Activated CD4-positive, CD25-positive, alpha-beta regulatory T cell treated with anti-CD3 and anti-CD28 coated beads, Interleukin-2, amount 50 U/mL, for 72 hours (primary cell): ENCODE results near the gene MPO.

Experiments used
- DNase-seq: peaks from one replicate; pipeline ENCODE4 v3.0.0; 2021

Gene MPO

DNA sequence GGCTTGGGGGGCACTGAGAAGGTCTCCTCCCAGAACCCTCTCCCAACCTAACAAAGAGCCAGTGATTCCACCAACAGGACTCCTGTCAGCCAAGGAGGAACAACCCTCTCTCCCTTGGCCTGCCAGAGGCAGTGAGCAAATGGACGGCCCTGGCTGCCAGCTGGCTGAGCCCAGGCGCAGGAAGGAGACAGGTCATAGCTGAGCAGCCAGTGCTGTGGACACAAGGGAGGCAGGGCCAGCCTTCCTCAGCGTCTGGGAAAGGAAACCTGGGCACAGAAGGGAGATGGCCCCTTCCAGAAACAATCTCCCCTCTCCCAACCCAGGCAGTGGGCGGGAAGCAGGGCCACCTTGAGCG, 2.1 kb downstream of the MPO start:
- DNase-seq: no peak

DNA sequence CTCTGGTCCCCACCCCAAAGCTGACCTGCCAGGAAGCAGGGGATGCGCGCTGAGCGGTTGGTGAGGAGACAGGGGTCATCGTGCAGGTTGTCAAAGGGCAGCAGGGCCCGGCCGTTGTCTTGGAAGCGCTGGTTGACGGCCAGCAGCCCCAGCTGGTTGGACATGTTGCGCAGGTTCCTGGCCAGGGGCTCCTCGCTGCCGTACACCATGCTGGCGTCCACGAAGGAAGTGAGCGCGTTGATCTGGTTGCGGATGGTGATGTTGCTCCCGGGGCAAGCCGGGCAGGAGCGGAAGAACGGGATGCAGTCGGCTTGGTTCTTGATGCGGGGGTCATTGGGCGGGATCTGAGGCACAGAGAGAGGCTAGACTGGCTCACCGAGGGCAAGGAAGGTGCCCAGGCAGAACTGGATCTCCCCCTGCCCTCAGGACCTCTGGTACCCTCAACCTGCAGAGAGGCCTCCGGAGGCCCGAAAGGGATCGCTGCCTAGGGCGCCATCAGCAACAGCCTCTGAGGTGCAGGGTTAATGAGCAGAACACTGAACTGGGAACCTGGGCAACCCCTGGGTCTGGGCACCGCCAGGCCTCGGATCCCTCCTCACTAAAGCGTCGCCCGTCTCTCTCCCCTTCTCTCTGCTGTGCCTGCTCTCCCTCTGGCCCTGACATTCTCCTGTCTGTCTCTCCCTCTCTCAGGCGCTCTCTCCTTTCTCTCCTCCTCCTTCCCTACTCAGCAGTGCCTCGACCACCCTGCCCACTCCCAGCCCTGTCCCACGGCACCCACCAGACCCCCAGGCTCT, 2.7 kb downstream of the MPO start:
- no peak for DNase-seq

DNA sequence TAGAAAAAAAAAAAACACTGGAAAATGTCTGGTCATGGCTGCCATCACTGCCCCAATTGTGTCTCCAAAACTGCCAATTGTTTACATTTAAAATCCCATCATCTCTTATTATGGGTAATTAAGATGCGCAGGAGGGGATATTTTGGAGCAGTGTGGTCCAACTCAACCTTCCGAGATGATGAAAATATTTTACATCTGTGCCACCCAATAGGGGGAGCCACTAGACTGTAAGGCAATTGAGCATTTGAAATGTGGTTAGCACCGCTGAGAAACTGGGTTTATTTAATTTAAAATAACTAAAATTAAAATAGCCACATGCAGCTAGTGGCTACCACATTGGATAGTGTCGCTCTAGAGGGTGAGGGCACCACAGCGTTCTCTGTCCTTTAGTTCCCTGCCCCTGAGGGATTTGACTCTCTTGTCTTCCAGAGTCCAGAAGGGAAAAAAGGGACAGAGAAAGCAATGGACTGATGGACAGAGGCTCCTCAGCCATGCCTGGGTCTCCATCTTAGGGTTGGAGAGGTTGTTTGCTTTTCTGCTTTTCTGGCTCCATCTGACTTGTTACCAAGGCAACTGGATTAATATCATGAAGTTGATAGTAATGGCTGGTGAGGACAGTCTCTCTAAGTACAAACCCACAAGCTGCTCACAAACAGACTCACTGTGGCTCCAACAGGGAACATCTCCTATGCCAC, 3.5 kb downstream of the MPO start:
- no peak for DNase-seq

DNA sequence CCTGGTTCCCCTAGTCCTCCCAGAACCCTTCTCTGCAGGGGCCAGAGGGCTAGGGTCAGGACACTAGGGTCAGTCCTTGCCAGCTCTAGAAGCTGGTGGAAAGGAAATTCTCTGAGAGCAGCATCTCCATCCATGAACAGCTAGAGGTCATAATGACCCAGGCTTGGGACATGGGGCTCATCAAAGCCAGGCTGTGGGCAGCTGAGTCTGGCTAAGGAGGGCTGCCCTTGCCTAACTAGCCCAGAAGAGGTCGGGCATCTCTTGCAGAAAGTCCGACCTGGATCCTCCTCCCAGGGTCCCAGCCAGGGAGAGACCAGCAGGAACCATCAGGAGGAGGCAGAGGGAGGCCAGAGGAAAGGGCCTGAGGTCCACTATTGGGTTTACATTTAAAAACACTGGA, 4.3 kb downstream of the MPO start:
- DNase-seq: no peak

DNA sequence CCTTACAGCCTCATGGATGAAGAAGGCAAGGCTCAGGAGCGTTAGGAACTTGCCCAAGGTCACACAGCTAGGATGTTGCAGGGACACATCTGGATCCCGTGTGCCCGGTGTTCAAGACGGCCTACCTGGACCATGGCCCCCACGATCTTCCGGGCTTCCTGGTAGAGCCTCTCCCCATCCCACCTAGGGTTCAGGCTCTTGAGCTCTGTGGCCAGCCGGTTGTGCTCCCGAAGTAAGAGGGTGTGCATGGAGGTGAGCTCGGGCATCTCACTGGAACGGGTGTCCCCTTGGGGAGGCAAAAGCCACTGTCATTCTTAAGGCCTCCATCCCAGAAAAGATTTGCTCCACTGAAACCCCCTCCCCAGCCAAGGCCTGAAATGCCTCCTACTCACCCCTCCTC, 5.3 kb downstream of the MPO start:
- DNase-seq: no peak

DNA sequence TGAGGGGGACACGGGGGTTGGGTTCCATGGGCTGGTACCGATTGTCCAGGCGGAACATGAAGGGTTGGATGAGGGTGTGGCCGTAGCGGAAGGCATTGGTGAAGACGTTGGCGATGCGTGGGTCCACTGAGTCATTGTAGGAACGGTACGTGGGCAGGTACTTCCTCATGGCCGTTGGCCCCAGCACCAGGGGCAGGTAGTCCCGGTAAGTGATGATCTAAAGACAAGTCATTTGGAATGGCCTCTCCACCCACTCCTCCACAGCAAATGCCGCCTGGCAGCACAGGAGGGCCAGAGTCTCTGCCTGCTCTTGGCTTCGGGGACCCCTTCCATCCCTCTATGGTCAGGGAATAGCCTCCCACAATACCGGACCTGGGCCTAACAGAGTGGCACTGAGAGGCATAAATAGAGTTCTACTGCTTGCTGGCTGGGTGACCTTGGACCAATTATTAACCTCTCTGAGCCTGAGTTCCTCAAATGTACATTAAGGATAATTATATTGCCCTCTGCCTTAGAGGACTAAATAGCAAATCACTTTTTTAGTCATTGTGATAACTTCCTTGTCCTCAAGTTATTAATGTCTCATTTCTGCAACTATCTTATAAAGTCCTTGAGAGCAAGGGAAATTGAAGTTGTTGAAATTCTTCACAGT, 7.2 kb downstream of the MPO start:
- DNase-seq: no peak

DNA sequence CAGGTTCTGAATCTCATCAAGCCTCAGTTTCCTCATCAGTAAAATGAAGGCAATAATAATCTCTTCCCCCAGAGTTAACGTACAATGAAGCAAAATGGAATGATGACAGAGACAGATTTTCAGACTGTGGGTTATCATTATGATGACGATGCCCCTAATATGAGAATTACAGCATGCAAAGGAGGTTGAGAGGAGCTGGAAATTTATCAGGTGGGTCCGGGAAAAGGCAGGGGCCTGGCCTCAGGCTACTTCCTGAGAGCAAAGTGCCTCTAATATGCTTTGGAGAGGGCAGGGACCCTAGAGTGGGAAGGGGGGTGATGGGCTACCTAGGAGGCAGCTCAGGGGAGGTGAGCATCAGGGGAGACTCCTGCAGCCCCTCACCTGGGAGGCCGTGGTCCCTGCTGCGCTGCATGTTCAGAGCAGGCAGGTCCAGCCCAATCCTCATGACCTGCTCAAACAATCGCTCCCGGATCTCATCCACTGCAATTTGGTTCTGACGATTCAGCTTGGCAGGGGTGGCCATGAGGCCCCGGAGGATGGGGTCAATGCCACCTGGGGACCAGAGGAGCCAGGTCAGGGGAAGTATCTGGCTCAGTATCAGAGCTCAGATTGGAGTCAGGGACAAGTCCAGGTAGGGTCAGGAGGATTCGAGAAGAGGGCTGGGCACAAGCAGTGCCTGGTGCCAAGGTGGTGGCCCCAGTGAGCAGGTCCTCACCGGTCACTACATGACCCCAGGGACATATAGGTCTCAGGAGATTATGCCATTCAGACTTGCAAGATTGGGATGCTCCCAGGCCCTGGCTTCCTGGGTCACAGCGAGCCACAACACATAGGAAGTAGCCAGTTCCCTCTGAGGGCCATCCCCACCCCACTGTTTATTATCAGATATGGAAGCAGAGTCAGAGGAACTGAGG, 8.1 kb downstream of the MPO start:
- no peak for DNase-seq

DNA sequence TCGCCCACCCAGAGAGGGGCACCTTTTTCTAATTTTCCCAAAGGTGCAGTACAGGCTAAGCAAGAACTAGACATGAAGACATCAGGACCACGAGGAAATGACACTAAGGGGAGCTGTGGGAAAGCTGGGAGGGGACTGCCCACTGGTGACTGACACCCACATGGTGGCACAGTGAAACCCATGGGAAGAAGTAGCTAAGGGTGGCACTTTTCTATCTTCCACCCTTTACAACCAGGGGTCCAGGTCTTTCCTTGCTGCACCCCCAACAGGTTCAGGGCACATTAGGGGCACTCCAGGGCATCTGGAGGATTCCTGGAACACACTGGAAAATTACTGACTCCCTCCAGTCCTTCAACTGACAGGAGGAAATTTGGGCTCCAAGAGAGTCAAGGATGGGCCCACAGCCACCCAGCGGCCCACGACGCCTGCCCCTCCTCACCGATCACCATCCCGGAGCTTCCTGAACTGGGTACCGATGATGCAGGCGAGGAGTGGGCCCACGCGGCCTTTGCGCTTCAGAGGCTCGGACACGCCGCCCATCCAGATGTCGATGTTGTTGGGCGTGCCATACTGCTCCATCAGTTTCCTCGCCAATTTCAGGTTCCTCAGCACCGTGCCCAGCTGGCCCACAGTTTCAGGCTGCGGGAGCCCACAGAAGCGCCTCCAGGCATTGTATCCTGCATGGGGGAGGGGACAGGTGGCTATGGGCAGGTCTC, 9.4 kb downstream of the MPO start:
- DNase-seq: no peak

DNA sequence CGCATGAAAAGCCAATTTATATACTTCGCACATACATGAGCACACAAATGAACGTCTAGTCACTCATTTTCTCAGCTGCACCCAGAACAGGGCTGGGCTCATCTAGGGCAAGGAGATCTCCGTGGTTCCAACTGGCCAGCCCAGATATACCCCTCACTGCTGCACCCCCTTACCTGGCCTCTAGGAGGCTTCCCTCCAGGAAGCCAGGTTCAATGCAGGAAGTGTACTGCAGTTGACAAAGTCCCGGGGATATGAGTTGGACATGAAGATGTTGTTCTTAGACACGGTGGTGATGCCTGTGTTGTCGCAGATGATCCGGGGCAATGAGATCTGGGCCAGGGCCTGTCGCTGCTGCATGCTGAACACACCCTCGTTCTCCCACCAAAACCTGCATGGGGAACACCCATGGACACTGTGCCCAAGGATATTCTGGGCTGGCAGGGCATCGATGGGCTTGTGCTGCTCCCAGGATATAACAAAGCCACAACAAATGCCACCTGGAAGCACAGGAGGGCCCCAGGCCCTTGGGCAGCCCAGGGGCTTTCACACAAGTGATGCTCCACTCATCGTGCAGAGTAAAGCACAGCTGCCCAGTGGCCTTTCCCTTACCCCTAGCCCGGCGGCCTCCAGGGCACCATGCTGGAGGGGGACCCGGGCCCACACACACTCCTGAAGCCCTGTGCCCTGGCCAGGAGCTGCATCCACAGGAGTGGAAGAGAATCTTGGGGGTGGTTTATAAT, 10.1 kb downstream of the MPO start:
- DNase-seq: no peak

DNA sequence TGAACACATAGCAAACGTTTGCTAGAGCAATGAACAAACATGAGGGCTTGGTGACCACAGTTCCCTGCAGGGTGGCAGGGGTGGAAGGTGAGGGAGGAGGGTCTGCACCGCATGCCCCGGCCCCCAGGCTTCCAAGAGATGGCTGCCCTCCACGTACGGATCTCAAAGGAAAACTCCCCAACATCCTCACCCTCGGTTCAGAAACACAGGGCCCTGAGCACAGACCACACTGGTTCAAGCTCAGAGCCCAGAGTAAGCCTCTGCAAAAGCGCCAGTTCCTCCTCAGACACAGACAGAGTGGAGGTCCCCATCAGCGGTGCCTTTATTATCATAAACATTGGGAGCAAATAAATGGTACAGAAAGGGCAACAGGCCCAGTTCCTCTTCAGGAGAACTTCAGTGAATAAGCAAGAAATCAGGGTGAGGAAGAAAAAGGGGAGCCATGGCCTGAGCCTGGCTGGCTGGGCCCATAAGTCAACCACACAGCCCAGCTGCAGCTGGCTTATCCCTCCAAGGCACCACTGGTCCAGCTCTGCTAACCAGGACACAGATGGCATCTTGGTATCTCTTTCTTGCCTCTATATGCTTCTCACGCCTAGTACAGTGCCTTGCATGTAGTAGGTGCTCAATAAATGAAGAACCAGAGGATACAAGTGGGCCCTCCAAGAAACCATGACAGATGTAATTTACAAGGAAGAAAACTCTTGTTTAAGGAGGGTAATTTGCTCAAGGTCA, 11.0 kb downstream of the MPO start:
- DNase-seq: no peak

DNA sequence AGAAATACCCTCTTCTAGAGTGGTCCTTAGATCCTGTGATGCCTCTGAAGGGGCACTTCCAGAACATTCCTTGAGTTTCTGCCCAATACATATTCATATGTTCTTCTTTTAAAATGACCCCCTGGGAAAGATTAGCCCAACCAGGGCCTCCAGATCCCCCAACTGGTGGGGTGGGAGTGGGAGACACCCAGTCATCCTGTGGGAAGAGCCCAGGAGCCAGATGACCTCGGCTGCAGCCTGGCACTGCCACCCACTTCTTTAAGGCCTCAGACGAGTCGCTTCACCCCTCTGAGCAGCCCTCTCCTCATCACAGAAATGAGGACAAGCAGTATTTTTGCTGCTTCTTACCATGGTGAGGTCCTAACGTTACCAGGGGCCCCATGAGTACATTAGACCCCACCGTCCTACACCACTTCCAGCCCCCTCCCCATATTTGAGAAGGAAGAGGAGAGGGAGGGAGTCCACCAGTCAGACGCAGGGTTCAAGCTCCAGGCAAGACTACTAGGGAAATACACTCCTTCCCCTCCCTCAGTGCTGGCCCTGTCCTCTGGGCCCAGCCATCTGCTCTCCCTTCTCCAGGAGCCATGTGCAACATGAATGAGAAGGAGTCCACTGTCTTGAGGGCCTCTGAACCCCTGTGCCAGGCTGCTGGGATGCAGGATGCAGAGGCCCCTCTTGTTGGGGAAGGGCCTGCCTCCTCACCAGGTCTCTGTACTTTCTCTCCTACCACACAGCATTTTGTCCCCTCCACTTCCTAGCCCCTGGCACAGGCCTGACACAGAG, 11.8 kb downstream of the MPO start:
- DNase-seq: no peak

DNA sequence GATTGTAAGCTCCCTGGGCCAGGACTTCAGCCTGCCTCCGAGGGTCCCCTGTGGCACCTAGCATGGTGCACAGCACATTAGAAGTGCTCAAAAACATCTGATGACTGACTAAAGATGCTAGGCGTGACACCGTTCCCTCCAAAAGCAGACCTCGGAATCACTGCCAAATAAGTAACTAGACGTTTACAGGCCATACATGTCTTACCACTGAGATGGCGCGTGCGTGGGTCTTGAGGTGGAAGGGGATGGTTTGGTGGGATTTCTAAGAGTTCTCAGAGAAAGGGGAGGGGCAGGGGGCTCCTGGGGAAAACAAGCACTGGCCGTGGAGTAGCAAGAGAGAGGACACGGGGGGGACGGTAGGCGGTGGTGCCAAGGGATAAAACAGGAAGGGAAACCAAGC, 12.4 kb downstream of the MPO start:
- DNase-seq: no peak

DNA sequence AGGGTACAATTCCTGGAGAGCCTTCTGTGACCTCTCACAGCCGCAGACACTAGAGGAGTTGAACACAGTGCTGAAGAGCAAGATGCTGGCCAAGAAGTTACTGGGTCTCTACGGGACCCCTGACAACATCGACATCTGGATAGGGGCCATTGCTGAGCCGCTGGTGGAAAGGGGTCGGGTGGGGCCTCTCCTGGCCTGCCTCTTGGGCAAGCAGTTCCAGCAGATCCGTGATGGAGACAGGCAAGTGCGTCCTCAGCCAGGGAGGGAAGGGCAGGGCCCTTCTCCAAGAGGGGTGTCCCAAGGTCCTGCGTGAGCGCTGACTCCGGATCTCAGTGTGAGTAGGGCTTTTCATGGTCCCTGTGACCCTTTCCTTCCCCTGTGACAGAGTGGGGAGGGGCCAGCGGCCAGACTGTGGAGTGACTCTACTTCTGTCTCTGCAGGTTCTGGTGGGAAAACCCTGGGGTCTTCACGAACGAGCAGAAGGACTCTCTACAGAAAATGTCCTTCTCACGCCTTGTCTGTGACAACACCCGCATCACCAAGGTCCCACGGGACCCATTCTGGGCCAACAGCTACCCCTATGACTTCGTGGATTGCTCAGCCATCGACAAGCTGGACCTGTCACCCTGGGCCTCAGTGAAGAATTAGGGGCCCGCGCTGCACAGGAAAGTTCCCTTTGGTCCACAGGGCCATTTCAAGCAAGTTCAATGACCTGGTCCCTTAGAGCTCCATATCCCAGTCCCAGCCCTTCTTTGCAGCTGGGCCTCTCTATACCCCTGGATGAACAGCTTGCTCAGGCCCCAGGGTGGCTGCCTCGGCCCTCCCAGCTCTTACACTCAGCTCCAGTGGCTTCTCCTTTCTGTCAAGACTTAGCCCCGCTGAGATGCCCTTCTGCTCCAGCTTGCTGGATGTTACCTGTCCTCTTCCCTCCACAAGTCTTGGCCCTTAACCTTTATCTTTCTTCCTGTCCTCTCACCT, 13.1 kb downstream of the MPO start:
- no peak for DNase-seq

DNA sequence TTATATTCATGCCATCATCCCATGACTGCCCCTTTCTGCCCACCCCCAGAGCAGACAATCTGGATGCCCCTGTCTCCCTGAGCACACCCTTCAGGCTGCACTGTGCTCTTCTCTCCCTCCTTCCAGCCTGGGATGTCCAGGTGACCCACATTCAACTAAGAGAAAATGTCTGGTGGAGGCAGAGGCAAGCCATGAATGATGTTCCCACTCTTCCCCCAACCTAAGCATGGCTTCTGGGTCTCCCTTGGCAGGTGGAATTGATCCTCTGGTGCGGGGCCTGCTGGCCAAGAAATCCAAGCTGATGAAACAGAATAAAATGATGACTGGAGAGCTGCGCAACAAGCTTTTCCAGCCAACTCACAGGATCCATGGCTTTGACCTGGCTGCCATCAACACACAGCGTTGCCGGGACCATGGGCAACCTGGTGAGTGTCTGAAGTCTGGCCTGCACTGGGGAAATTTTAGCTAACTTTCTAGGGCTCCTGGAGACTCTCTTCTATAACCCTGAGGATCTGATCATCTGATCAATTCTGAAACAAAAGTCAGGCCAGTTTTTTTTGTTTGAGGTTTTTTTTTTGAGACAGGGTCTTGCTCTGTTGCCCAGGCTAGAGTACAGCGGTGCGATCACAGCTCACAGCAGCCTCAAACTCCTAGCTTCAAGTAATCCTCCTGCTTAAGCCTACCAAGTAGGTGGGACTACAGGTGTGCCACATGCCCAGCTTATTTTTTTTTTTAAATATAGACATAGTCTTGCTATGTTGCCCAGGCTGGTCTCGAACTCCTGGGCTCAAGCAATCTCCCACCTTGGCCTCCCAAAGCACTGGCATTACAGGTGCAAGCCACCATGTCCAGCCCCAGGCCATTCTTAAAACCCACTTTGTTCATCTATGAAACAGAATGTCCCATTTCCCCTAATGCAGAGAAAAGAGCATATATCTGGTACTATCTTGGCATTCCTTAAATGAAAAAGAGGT, 14.5 kb downstream of the MPO start:
- DNase-seq: no peak

DNA sequence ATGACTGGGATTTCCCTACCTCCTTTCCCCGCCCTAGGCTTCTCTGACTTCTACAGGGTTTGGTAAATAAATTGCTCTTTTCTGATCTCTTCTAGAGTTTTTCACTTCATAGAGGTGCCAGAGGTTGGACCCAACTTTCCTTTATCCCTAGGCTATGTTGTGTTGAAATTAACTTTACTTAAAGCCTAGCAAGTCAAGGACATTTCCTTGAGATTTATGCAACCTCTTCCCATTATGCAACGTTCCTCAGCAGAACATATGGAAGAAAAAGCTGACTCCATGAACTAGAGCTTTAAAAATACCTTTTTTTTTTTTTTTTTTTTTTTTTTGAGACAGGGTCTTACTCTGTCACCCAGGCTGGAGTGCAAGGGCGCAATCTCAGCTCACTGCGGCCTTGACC, 15.5 kb downstream of the MPO start:
- no peak for DNase-seq

DNA sequence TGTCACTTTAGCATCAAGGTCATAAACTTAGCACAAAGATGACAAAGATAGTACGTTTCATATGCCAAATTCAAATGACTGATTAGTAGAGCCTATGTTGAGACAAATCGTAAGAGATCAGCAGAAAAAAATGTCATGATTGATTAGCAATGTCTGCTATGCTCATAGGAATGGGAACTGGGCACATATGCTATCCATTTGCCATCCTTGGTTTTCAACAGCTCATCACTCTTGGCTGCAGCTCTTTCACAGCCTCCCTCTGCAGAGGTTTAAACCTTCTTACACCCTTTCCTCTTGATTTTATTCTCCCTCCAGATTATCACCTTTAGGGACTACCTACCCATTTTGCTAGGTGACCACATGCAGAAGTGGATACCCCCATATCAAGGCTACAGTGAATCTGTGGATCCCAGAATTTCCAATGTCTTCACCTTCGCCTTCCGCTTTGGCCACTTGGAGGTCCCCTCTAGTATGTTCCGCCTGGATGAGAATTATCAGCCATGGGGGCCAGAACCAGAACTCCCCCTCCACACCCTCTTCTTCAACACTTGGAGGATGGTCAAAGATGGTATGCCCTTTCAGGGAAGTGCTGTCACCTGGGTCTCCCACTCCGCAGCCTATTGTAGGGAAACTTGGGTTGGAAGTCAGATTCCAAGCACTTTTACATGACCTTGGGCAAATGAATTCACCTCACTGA, 16.2 kb downstream of the MPO start:
- no peak for DNase-seq

DNA sequence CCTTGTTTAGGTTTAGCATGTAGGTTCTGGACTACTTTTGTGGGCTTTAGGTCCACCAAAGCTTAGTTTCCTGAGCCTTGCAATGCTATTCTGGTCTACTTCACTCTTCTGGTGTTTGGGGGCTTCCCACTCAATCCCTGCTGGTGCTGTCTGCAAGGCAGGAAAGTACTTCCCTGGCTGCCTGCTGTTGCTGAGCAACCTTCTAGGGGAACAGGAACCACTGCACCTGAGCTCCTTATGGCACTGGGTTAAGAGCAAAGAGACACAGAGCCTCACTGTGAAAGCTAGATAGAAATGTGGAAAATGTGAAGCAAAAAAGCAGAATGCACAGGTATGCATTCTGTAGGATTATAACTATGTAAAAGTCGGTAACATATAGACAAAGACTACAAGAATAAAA, 17.0 kb downstream of the MPO start:
- no peak for DNase-seq
